ENCODE measurements around the gene SERPINA9.

DNA sequence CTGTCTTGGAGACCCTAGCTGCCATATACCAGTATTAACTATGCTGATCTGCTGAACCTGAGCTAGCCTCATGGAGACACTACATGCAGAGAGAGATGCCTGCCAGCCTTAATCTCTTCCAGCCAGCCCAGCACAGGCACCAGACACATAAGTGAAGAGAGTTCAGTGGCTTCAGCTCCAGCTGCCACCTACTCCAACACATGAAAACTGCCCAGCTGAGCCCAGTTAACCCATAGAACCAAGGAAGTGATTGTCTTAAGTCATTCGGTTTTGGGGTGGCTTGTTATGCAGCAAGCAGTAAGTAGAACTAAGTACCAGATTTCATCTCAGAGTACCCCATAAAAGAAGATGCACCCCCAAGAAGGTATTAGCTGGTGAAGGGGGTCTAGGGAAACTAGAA lies 31.0 kb downstream of the SERPINA9 start:
- TF ChIP-seq, protein P1, sequence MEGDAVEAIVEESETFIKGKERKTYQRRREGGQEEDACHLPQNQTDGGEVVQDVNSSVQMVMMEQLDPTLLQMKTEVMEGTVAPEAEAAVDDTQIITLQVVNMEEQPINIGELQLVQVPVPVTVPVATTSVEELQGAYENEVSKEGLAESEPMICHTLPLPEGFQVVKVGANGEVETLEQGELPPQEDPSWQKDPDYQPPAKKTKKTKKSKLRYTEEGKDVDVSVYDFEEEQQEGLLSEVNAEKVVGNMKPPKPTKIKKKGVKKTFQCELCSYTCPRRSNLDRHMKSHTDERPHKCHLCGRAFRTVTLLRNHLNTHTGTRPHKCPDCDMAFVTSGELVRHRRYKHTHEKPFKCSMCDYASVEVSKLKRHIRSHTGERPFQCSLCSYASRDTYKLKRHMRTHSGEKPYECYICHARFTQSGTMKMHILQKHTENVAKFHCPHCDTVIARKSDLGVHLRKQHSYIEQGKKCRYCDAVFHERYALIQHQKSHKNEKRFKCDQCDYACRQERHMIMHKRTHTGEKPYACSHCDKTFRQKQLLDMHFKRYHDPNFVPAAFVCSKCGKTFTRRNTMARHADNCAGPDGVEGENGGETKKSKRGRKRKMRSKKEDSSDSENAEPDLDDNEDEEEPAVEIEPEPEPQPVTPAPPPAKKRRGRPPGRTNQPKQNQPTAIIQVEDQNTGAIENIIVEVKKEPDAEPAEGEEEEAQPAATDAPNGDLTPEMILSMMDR (IDR thresholded peaks at IDR 0.05; ENCODE audit: poor library complexity) = no peak
- no peak for TF ChIP-seq EZH2 (IDR thresholded peaks at IDR 0.05; ENCODE audit: borderline replicate concordance)

Data from hepatocyte (in vitro differentiated cells).